KMS-11 (cell line): ENCODE data around the gene EEFSEC.

Experiments used
- H2AFZ ChIP-seq: fragments of 200-600 bp; sonication (generic); 2 replicates; pipeline ENCODE4 v1.6.1; 2016; ENCODE audit warnings: antibody characterized with exemption, mixed run types, low read depth
- H3K27ac ChIP-seq: fragments of 200-600 bp; sonication (generic); 2 replicates; pipeline ENCODE4 v1.6.1; 2016; ENCODE audit warnings: mild to moderate bottlenecking, mixed run types
- H3K27me3 ChIP-seq: fragments of 200-600 bp; sonication (generic); 2 replicates; pipeline ENCODE4 v1.6.1; 2017; ENCODE audit warnings: mild to moderate bottlenecking, low read depth, mixed run types, moderate library complexity; ENCODE audit not compliant: insufficient read depth
- H3K36me3 ChIP-seq: fragments of 200-600 bp; sonication (generic); 2 replicates; pipeline ENCODE4 v1.6.1; 2017; ENCODE audit warnings: mild to moderate bottlenecking, mixed run types; ENCODE audit not compliant: insufficient read depth
- H3K4me1 ChIP-seq: fragments of 200-600 bp; sonication (generic); 2 replicates; pipeline ENCODE4 v1.6.1; 2016; ENCODE audit warnings: mild to moderate bottlenecking, low read depth, mixed run types; ENCODE audit not compliant: poor library complexity, severe bottlenecking
- H3K4me2 ChIP-seq: fragments of 200-600 bp; sonication (generic); 2 replicates; pipeline ENCODE4 v1.7.0; 2016; ENCODE audit warnings: mild to moderate bottlenecking, mixed run types
- H3K4me3 ChIP-seq: fragments of 200-600 bp; sonication (generic); IDR thresholded peaks from 2 replicates; pipeline ENCODE4 v1.6.1; 2017; ENCODE audit warnings: low read depth, low read length, mixed read lengths; ENCODE audit not compliant: insufficient read depth
- H3K79me2 ChIP-seq: fragments of 200-600 bp; sonication (generic); 2 replicates; pipeline ENCODE4 v1.6.1; 2016; ENCODE audit warnings: low read depth, mixed run types; ENCODE audit not compliant: insufficient read depth
- H3K9ac ChIP-seq: fragments of 200-600 bp; sonication (generic); 2 replicates; pipeline ENCODE4 v1.6.1; 2016; ENCODE audit warnings: mild to moderate bottlenecking, mixed run types
- H4K20me1 ChIP-seq: fragments of 200-600 bp; sonication (generic); 2 replicates; pipeline ENCODE4 v1.6.1; 2016; ENCODE audit warnings: mild to moderate bottlenecking, mixed run types; ENCODE audit not compliant: insufficient read depth
- CTCF ChIP-seq: fragments of 200-600 bp; sonication (generic); conservative IDR thresholded peaks from 2 replicates; pipeline ENCODE4 v1.6.1; 2017; ENCODE audit warnings: low read depth, mild to moderate bottlenecking, antibody characterized with exemption, low read length, moderate library complexity, mixed read lengths

Gene EEFSEC

GRCh38 chr3:128254967-128255366, 101.7 kb downstream of the EEFSEC start:
- no peak overlapping the region for H3K4me3 ChIP-seq
- no peak overlapping the region for H3K9ac ChIP-seq
- no peaks in the 10 kb centered on the region for H3K4me1 ChIP-seq
- no peak overlapping the region for H3K27ac ChIP-seq
- H2AFZ ChIP-seq: no peak overlapping the region
- no peaks in the 10 kb centered on the region for H4K20me1 ChIP-seq
- H3K4me2 ChIP-seq: no peak overlapping the region
- H3K79me2 ChIP-seq: peaks cover 7% of the 10 kb centered on the region; the same call in 1 of the 2 replicates
- no peaks in the 10 kb centered on the region for H3K27me3 ChIP-seq
- no peak for TF ChIP-seq CTCF
- H3K36me3 ChIP-seq: no peaks in the 10 kb centered on the region

DNA sequence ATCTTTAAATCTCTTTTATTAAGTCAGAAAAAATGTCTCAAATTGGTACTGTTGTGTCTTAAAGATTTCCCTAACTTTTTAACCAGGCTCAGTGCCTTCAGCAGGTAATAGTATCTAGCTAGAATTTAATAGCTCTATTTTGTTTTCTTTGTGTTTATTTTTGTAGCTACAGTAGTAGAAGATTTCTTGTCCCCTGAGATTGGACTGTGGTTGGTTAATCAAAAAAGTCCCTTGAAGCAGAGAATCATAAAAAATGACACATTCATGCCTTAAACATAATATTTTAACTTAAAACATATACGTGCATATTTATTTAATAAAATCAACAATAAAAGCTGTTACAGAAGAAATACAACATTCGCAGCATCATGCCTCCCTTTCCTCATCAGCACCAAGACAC, 102.8 kb downstream of the EEFSEC start:
- no peaks in the 10 kb centered on the region for H4K20me1 ChIP-seq
- H3K4me1 ChIP-seq: no peaks in the 10 kb centered on the region
- H3K4me3 ChIP-seq: no peak overlapping the region
- no peak overlapping the region for H2AFZ ChIP-seq
- no peak for TF ChIP-seq CTCF
- H3K4me2 ChIP-seq: no peak overlapping the region
- no peak overlapping the region for H3K9ac ChIP-seq
- peaks cover 7% of the 10 kb centered on the region; the same call in 1 of the 2 replicates for H3K79me2 ChIP-seq
- H3K27me3 ChIP-seq: no peaks in the 10 kb centered on the region
- no peaks in the 10 kb centered on the region for H3K36me3 ChIP-seq
- no peak overlapping the region for H3K27ac ChIP-seq

- Histone ChIP-seq H3K27me3 (no peaks in the 10 kb centered on the region), H3K4me2 (no peak overlapping the region), H3K4me3 (no peak overlapping the region), H3K36me3 (no peaks in the 10 kb centered on the region), H3K4me1 (no peaks in the 10 kb centered on the region), H3K79me2 (peaks cover 7% of the 10 kb centered on the region; the same call in 1 of the 2 replicates), H3K27ac (no peak overlapping the region), H4K20me1 (no peaks in the 10 kb centered on the region), H3K9ac (no peak overlapping the region), H2AFZ (no peak overlapping the region)
- no peak for TF ChIP-seq CTCF
Measured at GRCh38 chr3:128257632-128258031, 104.4 kb downstream of the EEFSEC start.

GRCh38 chr3:128260275-128260674, 107.0 kb downstream of the EEFSEC start:
- Histone ChIP-seq H3K9ac (no peak overlapping the region), H3K4me1 (no peaks in the 10 kb centered on the region), H3K36me3 (no peaks in the 10 kb centered on the region), H2AFZ (no peak overlapping the region), H4K20me1 (no peaks in the 10 kb centered on the region), H3K27me3 (no peaks in the 10 kb centered on the region), H3K79me2 (peaks cover 7% of the 10 kb centered on the region; the same call in 1 of the 2 replicates), H3K4me3 (no peak overlapping the region), H3K4me2 (no peak overlapping the region), H3K27ac (no peak overlapping the region)
- TF ChIP-seq CTCF: no peak
